Measurements from ENCODE around the gene PROK2. TPM values are rescaled to one million over a fixed set of nuclear protein-coding genes. Genes with fewer than 3 reads are reported as not detected.

Gene PROK2
- total and polyA plus RNA-seq, 10 donors = 1.7 to 78.5 (median 26.7) TPM

Small RNAs within 50 kb of the gene (small RNA-seq; reads per million reads assigned to genes)
- 0 reads per million in 4 donors for gene RN7SL271P

Other genes starting within 250 kb of the PROK2 start
- 100 to 1,000 TPM; 134 to 202 (median 166) TPM for gene FOXP1, start 201.4 kb downstream of the PROK2 start, total RNA-seq
- 10 to 100 TPM; 11.1 to 17.2 (median 15.4) TPM for gene FOXP1, start 201.4 kb downstream of the PROK2 start, polyA plus RNA-seq
- 10 to 100 TPM; 35.1 to 52.3 (median 37.8) TPM for gene EIF4E3, start 59.7 kb downstream of the PROK2 start, total RNA-seq
- gene EIF4E3, start 59.7 kb downstream of the PROK2 start, polyA plus RNA-seq = 10 to 100 TPM in 1 of 3 donors, 1 to 10 TPM in 2; 5.0 to 13.9 (median 5.8) TPM
- 10 to 100 TPM in 3 of 7 donors, 1 to 10 TPM in 4; 4.6 to 15.3 (median 7.3) TPM for gene GPR27, start 31.3 kb downstream of the PROK2 start, total RNA-seq
- gene GPR27, start 31.3 kb downstream of the PROK2 start, polyA plus RNA-seq = 1 to 10 TPM in 1 of 3 donors, under 1 TPM in 2; 0.37 to 1.6 (median 0.71) TPM

Measured in spleen (tissue), 11 donors.